ENCODE data around the gene TRIP12.
"Not testable (repeated sequence)": the region's sequence is repeated elsewhere in the genome, so short reads cannot be mapped to it uniquely, and the experiment has no call there.

Gene TRIP12

DNA sequence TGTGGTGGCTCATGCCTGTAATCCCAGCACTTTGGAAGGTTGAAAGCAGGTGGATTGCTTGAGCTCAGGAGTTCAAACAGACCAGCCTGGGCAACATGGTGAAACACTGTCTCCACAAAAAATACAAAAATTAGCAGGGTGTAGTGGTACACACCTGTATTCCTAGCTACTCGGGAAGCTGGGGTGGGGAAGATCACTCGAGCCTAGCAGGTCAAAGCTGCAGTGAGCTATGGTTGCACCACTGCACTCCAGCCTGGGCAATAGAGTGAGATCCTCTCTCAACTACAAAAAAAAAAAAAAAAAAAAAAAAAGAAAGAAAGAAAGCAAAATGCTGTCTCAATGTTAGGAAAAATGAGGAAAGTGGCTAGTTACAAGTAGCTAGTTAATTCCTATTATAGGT, 56.8 kb downstream of the TRIP12 start:
- Histone ChIP-seq H3K4me1 (ENCODE audit: control insufficient read depth, insufficient read depth, low read length) (no peaks in the 10 kb centered on the region), H3K9ac (ENCODE audit: low read length) (no peak overlapping the region), H3K9me3 (ENCODE audit: control insufficient read depth, low read length) (no peaks in the 10 kb centered on the region), H3K27me3 (ENCODE audit: control insufficient read depth, insufficient read depth, low read length) (no peaks in the 10 kb centered on the region), H3K36me3 (ENCODE audit: control insufficient read depth, insufficient read depth, low read length) (no peaks in the 10 kb centered on the region), H3K4me3 (ENCODE audit: low read length) (no peak overlapping the region)

DNA sequence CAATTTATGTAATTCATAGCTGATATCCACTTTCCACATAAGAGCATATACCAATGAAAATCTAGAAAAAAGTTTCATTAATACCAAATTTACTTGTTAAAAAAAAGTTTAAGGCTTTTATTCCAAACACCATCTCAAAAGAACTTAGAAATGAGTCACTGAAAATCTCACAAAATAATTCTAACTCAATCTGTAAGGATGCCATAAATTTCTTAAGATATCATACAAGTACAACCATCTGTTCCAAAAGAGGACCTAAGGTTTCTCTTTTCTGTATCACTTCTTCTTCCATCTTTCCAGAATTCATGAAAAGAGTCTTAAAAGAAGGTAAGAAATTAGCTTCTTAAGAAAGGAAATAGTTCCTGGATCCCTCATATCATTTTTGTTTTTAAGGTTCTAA, 60.4 kb downstream of the TRIP12 start:
- no peak overlapping the region for H3K4me3 ChIP-seq (ENCODE audit: low read length)
- no peaks in the 10 kb centered on the region for H3K9me3 ChIP-seq (ENCODE audit: control insufficient read depth, low read length)
- no peaks in the 10 kb centered on the region for H3K27me3 ChIP-seq (ENCODE audit: control insufficient read depth, insufficient read depth, low read length)
- no peaks in the 10 kb centered on the region for H3K36me3 ChIP-seq (ENCODE audit: control insufficient read depth, insufficient read depth, low read length)
- H3K4me1 ChIP-seq (ENCODE audit: control insufficient read depth, insufficient read depth, low read length): no peaks in the 10 kb centered on the region
- no peak overlapping the region for H3K9ac ChIP-seq (ENCODE audit: low read length)

DNA sequence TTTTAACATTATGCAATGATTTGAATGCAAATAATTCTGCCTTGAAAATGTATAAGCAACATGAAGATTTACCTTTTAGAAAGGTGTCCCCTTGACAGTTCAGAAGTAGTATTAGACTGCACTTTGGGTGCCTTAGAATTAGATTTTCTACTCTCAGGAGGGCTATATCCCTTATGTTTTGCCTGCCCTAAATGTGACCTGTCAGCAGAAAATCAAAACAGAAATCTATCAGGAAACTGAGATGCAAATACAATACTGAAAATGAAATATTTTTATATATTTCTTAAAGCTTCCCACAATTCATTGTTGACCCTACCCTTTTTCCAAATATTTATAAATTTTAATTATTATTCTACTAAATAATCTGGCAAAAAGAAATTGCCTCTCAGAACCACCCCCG, 61.5 kb downstream of the TRIP12 start:
- Histone ChIP-seq H3K27me3 (ENCODE audit: control insufficient read depth, insufficient read depth, low read length) (no peaks in the 10 kb centered on the region), H3K9ac (ENCODE audit: low read length) (no peak overlapping the region), H3K4me3 (ENCODE audit: low read length) (no peak overlapping the region), H3K4me1 (ENCODE audit: control insufficient read depth, insufficient read depth, low read length) (no peaks in the 10 kb centered on the region), H3K36me3 (ENCODE audit: control insufficient read depth, insufficient read depth, low read length) (no peaks in the 10 kb centered on the region), H3K9me3 (ENCODE audit: control insufficient read depth, low read length) (no peaks in the 10 kb centered on the region)

DNA sequence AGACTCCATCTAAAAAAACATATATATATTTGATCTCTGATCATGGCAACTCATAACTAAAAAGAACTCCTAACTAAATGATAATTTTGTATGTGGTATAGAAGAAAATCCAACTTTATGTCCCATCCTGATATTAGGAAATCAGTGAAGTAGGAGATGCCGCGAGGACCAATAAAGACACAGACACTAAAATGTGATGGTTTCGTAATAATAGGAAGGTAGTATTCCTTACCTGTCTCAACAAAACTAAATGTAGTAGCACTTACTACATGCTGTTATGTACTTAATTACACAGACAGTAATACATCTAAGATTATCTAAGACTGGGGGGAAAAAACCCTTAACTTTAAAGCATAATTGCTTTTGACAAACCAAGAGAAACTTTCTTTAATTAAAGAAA, 63.5 kb downstream of the TRIP12 start:
- Histone ChIP-seq H3K9ac (ENCODE audit: low read length) (no peak overlapping the region), H3K27me3 (ENCODE audit: control insufficient read depth, insufficient read depth, low read length) (no peaks in the 10 kb centered on the region), H3K4me3 (ENCODE audit: low read length) (no peak overlapping the region), H3K9me3 (ENCODE audit: control insufficient read depth, low read length) (no peaks in the 10 kb centered on the region), H3K4me1 (ENCODE audit: control insufficient read depth, insufficient read depth, low read length) (no peaks in the 10 kb centered on the region), H3K36me3 (ENCODE audit: control insufficient read depth, insufficient read depth, low read length) (no peaks in the 10 kb centered on the region)

DNA sequence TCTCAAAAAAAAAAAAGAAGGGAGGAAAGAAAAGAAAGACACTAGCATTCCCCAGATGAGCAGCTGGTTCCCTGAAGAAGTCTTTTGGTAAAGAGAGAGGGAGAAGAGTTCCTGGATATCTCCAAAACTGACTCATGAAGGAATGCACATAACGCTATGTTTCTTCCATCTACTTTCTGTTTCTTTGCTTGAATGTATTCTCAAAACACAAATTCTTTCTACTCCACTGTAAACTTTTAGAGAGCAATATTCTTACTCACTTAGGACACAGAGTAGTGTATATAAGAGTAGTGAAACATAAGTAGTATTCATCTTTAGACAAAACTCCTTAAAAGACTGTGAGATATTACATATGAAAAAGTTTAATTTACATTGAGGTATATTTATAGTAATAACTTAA, 64.2 kb downstream of the TRIP12 start:
- no peaks in the 10 kb centered on the region for H3K4me1 ChIP-seq (ENCODE audit: control insufficient read depth, insufficient read depth, low read length)
- H3K36me3 ChIP-seq (ENCODE audit: control insufficient read depth, insufficient read depth, low read length): no peaks in the 10 kb centered on the region
- H3K9me3 ChIP-seq (ENCODE audit: control insufficient read depth, low read length): no peaks in the 10 kb centered on the region
- no peaks in the 10 kb centered on the region for H3K27me3 ChIP-seq (ENCODE audit: control insufficient read depth, insufficient read depth, low read length)
- no peak overlapping the region for H3K9ac ChIP-seq (ENCODE audit: low read length)
- H3K4me3 ChIP-seq (ENCODE audit: low read length): no peak overlapping the region

DNA sequence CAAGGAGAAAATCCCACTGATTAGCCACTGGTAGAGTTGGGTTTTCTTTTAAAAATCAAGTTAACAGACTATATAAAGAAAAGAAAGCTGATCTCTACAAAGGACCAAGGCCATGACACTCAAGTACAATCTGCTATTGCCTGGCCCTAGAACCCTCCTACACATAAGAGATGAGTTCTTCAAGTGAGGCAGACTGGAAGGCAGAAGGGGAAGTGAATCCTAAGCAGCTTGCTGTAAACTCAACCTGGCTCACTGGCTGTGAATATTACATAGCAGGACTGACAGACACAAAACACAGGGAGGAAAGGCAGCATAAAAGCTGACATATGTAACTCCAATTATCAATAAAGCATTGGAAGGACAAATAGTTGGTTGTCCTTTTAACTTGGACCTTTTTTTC, 65.4 kb downstream of the TRIP12 start:
- H3K36me3 ChIP-seq (ENCODE audit: control insufficient read depth, insufficient read depth, low read length): no peaks in the 10 kb centered on the region
- H3K9ac ChIP-seq (ENCODE audit: low read length): no peak overlapping the region
- no peaks in the 10 kb centered on the region for H3K4me1 ChIP-seq (ENCODE audit: control insufficient read depth, insufficient read depth, low read length)
- H3K9me3 ChIP-seq (ENCODE audit: control insufficient read depth, low read length): no peaks in the 10 kb centered on the region
- no peaks in the 10 kb centered on the region for H3K27me3 ChIP-seq (ENCODE audit: control insufficient read depth, insufficient read depth, low read length)
- H3K4me3 ChIP-seq (ENCODE audit: low read length): no peak overlapping the region

DNA sequence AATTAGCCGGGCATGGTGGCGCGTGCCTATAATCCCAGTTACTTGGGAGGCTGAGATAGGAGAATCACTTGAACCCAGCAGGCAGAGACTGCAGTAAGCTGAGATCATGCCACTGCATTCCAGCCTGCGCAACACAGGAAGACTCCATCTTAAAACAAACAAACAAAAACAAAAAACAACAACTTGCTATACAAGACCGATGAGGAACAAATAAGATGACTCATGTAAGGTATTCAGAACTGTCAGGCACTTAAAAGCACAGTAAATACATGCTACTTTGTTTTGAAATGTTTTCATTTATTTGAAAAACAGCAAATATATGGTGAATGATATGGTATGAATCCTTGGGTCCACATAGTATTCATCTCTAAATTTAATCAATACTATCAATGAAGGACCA, 66.7 kb downstream of the TRIP12 start:
- Histone ChIP-seq H3K9me3 (ENCODE audit: control insufficient read depth, low read length) (no peaks in the 10 kb centered on the region), H3K4me1 (ENCODE audit: control insufficient read depth, insufficient read depth, low read length) (no peaks in the 10 kb centered on the region), H3K9ac (ENCODE audit: low read length) (no peak overlapping the region), H3K4me3 (ENCODE audit: low read length) (no peak overlapping the region), H3K36me3 (ENCODE audit: control insufficient read depth, insufficient read depth, low read length) (no peaks in the 10 kb centered on the region), H3K27me3 (ENCODE audit: control insufficient read depth, insufficient read depth, low read length) (no peaks in the 10 kb centered on the region)

DNA sequence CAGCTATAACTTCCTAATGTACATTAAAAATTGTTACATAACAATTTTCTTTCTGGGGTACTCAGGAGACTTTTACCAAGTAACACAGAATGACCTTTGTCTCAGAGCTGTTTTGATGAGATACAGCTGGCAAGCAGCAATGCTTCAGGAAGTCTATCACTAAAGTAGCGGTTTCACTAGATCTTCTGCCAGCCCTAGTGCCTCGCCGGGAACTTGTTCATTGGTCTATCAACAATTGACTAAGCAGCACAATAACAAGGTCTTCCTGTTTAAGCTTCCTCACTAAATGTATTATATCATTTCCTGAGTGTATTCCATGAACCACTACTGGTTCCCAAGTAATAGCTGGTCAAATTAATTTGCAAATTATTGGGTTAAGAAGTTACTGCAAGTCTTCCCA, 69.2 kb downstream of the TRIP12 start:
- Histone ChIP-seq H3K36me3 (ENCODE audit: control insufficient read depth, insufficient read depth, low read length) (no peaks in the 10 kb centered on the region), H3K9me3 (ENCODE audit: control insufficient read depth, low read length) (no peaks in the 10 kb centered on the region), H3K4me3 (ENCODE audit: low read length) (no peak overlapping the region), H3K4me1 (ENCODE audit: control insufficient read depth, insufficient read depth, low read length) (no peaks in the 10 kb centered on the region), H3K9ac (ENCODE audit: low read length) (no peak overlapping the region), H3K27me3 (ENCODE audit: control insufficient read depth, insufficient read depth, low read length) (no peaks in the 10 kb centered on the region)

DNA sequence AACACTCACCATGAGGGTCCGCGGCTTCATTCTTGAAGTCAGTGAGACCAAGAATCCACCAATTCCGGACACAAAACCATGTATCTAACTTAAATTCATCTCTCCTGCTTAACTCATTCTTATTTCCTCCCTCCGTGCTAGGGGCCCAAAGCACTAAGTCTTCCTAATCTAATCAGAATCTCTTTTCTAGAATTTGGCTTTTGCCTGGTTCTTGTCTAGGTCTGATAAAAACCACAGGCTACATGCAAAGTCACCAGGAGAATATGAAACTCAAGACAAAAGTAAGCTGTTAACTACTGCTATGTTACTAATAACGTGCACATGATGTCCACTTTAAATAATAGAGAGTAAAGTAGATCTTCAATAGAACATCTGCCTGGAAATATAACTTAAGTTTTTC, 69.9 kb downstream of the TRIP12 start:
- Histone ChIP-seq H3K4me1 (ENCODE audit: control insufficient read depth, insufficient read depth, low read length) (no peaks in the 10 kb centered on the region), H3K4me3 (ENCODE audit: low read length) (no peak overlapping the region), H3K27me3 (ENCODE audit: control insufficient read depth, insufficient read depth, low read length) (no peaks in the 10 kb centered on the region)

DNA sequence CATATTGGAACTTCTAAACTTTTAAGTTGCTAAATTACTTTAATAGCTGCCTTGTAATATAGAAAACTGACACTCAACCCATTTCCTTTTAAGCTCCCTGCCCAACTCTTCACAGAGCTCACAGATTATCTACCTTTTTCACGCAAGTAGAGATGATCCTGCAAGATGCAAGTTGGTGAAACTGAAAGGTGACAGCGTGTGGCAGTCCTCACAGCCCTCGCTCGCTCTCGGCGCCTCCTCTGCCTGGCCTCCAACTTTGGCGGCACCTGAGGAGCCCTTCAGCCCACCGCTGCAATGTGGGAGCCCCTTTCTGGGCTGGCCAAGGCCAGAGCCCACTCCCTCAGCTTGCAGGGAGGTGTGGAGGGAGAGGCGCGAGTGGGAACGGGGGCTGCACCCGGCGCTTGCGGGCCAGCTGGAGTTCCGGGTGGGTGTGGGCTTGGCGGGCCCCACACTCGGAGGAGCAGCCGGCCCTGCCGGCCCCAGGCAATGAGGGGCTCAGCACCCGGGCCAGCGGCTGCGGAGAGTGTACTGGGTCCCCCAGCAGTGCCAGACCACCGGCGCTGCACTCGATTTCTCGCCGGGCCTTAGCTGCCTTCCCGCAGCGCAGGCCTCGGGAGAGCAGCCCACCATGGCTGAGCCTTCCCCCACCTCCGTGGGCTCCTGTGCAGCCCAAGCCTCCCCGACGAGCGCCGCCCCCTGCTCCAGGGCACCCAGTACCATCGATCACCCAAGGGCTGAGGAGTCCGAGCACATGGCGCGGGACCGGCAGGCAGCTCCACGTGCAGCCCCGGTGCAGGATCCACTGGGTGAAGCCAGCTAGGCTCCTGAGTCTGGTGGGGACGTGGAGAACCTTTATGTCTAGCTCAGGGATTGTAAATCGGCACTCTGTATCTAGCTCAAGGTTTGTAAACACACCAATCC, 71.2 kb downstream of the TRIP12 start:
- H3K9me3 ChIP-seq (ENCODE audit: control insufficient read depth, low read length); H3K9ac ChIP-seq (ENCODE audit: low read length); H3K4me1 ChIP-seq (ENCODE audit: control insufficient read depth, insufficient read depth, low read length); H3K4me3 ChIP-seq (ENCODE audit: low read length); H3K36me3 ChIP-seq (ENCODE audit: control insufficient read depth, insufficient read depth, low read length); H3K27me3 ChIP-seq (ENCODE audit: control insufficient read depth, insufficient read depth, low read length): not testable (repeated sequence)

More for the DNA sequence above, 69.9 kb downstream of the TRIP12 start:
- Histone ChIP-seq H3K9me3 (ENCODE audit: control insufficient read depth, low read length) (no peaks in the 10 kb centered on the region), H3K36me3 (ENCODE audit: control insufficient read depth, insufficient read depth, low read length) (no peaks in the 10 kb centered on the region), H3K9ac (ENCODE audit: low read length) (no peak overlapping the region)

DNA sequence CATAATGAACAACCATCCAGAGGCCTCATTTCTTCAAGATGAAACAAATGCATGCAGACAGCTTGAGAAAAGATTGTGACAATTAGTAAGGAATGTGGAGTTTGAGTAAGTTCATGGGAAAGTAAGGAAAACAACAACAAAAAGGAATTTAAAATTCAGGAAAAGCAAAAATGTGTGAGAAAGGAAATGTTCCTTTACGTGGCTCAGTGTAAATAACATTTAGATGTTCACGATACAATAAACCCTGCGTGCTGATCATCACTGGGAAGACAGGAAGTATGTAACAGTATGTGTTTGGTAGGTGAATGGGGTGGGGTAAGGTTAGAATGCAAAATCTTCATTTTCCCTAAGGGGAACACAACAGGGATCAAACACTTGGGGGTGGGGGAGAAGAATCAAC, 72.7 kb downstream of the TRIP12 start:
- no peaks in the 10 kb centered on the region for H3K27me3 ChIP-seq (ENCODE audit: control insufficient read depth, insufficient read depth, low read length)
- H3K9ac ChIP-seq (ENCODE audit: low read length): no peak overlapping the region
- H3K4me1 ChIP-seq (ENCODE audit: control insufficient read depth, insufficient read depth, low read length): no peaks in the 10 kb centered on the region
- no peak overlapping the region for H3K4me3 ChIP-seq (ENCODE audit: low read length)
- H3K36me3 ChIP-seq (ENCODE audit: control insufficient read depth, insufficient read depth, low read length): no peaks in the 10 kb centered on the region
- H3K9me3 ChIP-seq (ENCODE audit: control insufficient read depth, low read length): no peaks in the 10 kb centered on the region

DNA sequence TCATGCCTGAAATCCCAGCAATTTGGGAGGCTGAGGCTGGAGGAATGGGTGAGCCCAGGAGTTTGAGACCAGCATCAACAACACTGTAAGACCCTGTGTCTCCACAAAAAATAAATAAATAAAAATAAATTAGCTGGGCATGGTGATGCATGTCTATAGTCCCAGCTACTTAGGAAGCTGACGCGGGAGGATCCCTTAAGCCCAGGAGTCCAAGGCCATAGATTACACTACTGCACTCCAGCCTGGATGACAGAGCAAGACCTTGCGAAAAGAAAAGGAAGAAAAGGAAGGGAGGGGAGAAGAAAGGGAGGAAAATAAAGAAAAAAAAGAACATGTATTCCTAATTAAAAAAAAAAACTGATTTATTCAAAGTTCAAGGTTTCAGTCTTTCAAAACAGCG, 78.2 kb downstream of the TRIP12 start:
- no peaks in the 10 kb centered on the region for H3K36me3 ChIP-seq (ENCODE audit: control insufficient read depth, insufficient read depth, low read length)
- H3K27me3 ChIP-seq (ENCODE audit: control insufficient read depth, insufficient read depth, low read length): no peaks in the 10 kb centered on the region
- H3K4me3 ChIP-seq (ENCODE audit: low read length): no peak overlapping the region
- H3K9ac ChIP-seq (ENCODE audit: low read length): no peak overlapping the region
- H3K9me3 ChIP-seq (ENCODE audit: control insufficient read depth, low read length): no peaks in the 10 kb centered on the region
- H3K4me1 ChIP-seq (ENCODE audit: control insufficient read depth, insufficient read depth, low read length): no peaks in the 10 kb centered on the region

DNA sequence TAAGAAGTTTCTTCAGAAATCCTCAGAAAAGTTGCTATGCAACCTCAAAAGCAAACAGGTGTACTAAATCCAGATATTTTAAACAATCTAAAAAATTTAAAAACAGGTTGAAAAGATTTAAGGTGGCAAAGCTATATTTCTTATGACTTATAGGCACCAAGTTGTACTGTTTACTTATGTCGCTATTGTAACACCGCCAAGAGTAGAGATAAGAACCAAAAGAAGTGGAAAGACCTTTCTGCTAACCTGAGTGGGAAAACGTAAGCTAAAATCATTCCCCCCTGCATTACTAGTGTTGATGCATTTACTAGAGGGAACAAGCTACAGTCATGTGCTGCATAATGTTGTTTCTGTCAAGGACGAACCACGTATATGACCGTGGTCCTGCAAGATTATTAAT, 83.1 kb downstream of the TRIP12 start:
- H3K4me1 ChIP-seq (ENCODE audit: control insufficient read depth, insufficient read depth, low read length): no peaks in the 10 kb centered on the region
- no peaks in the 10 kb centered on the region for H3K36me3 ChIP-seq (ENCODE audit: control insufficient read depth, insufficient read depth, low read length)
- H3K9ac ChIP-seq (ENCODE audit: low read length): no peak overlapping the region
- H3K9me3 ChIP-seq (ENCODE audit: control insufficient read depth, low read length): no peaks in the 10 kb centered on the region
- no peak overlapping the region for H3K4me3 ChIP-seq (ENCODE audit: low read length)
- H3K27me3 ChIP-seq (ENCODE audit: control insufficient read depth, insufficient read depth, low read length): no peaks in the 10 kb centered on the region

Measured in mucosa of stomach (tissue), 1 donor.